ENCODE measurements around the gene MIGA2.
"Not testable (repeated sequence)": the region's sequence is repeated elsewhere in the genome, so short reads cannot be mapped to it uniquely, and the experiment has no call there.

MIGA2 gene

DNA sequence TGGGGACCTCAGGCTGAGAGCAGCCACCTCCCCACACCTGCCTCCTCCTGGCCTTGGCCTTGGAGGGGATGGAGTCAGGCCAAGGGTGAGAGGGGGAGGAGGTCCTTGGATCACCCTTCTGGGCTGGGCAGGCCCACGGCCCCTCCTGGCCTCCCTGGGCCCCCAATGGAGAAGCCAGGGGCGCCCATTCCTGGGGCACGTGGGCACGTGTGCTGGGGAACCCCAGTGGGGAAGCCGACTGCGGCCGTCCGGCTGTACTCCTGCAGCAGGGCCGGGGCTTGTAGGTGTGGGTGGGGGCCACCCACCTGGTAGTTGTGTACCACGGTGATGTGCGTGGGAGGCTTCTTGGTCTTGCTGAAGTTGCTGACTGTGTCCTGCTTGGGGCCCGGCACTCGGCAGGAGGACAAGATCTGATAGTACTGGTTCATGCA lies 65.7 kb downstream of the MIGA2 start:
- DNase-seq (ENCODE audit: low spot score) = no peak

DNA sequence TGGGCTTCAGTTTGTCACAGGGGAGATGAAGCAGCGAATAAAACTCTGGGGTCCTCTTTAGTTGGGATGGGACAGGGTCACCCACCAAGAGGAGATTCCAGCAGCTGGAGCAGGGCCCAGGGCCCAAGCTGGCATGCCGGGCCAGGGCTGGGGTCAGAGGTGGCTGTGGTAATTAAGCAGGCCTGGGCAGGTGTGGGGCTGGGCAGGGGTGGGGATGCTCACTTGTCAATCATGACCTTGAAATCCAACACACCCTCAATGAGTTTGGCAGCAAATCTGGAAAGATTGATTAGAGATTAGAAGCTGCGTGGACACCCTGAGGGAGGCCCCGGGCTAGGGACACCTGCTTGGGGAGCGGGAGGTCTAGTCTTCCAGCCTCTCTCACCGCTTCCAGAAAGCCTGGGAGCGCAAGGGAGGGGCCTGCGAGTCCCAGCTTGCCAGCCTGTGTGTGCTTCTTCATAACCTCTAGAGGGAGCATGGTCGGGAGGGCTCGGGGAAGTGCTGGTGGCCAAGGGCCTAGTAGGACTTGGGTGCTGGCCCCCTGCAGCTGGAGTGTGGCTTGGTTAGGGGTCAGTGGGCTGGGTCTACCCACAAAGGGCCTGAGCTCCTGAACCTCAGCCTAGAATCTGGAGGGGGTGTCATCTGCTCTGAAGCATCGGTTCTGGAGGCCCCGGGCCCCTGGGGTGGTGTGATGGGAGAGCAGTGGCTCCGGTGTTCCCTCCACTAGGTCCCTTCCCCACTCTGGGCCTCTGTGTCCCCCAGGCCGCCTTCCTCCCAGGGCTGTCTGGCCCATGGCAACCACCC lies 66.6 kb downstream of the MIGA2 start:
- DNase-seq (ENCODE audit: low spot score) = peak; percentile 69

DNA sequence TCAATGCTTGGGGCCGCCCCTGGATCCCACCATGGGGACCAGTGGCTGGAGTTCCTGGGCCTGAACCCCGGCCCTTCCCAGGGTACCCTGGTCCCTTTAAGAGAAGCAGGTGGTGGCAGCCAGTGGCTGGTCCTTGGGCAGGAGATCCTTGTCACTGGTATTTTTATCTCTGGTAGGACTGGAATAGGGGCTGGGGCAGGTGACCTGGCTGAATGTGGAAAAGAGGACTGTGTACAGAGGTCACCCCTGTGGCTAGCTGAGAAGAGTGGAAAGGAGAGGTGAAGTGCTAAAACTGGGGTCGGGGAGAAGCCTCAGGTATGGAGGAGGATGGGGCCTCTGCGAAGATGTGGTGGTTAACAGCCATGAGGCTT lies 67.2 kb downstream of the MIGA2 start:
- no peak for DNase-seq (ENCODE audit: low spot score)

DNA sequence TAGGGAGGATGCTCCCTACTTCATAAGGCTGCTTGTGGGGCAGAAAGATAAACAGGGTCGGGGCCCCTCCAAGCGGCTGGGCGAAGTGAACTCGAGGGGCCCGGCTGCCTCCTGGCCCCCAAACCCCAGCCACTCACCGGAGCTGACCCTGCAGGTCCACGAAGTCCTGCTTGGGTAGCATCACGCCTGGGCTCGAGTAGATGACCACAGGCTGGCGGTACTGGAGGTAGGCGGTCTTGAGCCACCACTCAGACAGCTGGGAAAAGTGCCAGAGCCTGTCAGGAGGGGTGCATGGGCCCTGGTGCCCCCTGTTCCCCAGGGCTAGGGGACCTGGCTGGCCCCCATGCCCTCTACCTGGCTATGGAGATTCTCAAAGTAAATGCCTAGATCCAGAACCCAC lies 67.6 kb downstream of the MIGA2 start:
- no peak for DNase-seq (ENCODE audit: low spot score)

DNA sequence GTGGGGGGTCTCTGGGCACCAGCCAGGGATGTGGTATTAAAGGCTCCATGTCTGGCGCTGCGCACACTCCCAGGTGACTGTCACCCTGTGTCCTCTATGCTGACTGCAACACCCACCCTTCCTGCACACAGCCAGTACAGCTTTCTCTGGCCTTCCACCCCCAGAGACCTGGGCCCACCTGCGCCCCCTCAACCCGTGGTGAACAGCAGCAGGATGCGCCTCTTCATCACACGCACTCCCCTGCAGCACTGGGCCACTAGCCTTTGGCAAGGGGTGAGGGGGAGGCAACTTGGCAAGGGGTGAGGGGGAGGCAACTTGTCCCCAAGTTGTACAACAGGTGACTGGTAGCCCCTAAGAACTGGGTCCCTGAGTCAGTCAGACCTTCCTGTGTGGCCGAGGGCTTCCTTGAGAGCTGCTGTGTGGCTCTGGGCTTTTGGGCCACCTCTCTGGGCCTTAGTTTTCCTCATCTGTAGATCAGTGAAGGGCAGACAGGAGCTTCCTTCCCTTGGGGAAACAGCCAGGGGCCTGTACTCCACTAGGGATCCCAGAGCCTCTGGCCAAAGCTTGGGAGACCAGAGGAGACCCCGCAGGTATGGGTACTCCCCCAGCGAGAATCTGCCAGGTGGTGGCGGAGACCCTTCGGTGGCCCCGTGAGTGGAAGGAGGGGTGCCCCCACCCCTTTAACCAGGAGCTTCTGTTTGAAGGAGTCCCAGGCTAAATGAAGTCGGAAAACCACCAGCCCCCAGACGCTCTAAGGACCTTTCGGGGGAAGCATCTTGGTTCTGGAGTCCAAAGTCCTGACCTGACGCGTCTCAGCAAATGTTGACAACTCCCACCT lies 69.7 kb downstream of the MIGA2 start:
- DNase-seq (ENCODE audit: low spot score) = no peak

DNA sequence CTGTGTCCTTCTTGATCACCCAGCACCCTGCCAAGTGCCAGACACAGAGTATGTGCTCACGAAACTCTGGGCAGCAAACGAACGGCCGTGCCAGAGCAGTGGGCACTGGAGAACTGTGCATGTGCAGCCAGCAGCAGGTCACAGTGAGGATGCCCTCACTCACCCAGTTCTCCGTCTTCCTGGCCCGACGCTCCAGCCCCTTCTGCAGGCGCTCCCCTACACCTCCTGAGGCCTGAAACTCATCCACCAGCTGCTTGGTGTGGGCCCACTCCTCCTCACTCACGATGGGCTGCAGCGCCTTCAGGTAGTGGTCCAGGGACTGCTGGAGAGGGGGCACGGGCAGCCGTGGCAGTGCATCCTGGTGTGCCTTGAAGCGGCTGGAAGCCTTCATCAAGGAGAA lies 71.2 kb downstream of the MIGA2 start:
- no peak for DNase-seq (ENCODE audit: low spot score)

DNA sequence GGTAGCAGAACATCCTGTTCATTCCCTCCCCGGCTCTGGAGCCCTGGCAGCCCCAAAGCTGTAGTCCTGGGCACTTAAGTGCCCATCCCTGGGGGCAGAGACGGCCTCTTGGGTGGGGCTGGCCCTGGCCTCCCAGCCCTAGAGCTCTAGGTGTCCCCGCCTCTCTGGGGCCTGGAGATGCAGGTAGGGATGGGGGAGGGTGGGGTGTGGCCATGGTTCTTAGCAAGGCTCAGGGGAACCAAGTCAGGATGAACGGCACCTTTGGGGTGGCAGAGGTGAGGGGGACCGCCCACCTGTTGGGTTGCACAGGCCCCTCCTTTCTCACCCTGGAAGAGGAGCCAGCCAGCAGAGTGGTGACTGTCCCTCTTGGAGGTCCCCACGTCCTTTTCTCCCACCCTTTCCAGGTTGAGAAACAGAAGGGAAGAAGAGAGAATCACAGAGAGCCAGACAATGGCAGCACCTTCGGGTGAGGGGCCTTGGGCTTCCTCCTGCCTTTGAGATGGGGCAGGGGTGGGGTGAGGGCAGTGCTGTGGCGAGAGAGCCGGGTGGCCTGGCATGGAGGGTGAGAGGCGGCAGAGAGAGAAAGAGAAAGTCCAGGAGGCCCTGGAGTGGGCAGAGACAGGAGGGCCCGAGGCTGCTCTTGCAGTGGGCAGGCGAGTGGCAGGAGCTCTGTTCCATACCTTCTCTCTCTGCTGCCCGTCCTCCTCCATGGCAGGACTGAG lies 71.8 kb downstream of the MIGA2 start:
- no peak for DNase-seq (ENCODE audit: low spot score)

DNA sequence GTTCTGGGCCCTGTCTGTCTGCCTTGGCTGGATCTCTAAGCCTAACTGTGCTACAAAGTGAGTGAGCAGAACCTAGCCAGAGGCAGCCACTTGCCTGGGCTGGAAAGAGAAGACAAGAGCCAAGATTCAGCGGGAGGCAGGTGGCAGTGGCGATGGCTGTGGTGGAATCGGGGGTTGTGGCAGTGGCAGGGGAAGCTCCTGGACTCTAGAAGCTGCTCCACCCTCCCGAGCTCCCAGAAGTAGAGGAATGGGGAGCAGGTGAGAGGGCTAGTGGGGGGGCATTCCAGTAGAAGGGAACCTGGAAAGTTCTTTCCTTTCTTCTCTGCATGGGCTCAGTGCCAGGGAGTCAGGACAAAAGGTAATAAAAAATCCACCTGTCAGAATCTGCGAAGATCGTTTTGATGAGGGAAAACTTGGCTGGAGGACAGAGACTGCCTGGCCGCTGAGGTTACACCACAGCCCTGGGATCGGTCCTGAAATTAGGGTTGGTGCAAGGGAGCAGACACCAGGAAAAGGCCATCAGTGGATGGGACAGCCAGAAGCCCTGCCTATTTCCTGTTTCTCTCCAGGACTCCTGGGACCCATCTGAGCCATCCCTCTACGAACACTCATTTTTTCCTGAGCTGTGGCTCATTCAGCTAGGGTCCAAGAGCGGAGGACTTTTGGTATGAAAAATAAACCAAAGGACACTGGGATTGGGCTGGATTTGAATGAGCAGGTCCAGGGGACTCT lies 72.5 kb downstream of the MIGA2 start:
- DNase-seq (ENCODE audit: low spot score) = no peak

DNA sequence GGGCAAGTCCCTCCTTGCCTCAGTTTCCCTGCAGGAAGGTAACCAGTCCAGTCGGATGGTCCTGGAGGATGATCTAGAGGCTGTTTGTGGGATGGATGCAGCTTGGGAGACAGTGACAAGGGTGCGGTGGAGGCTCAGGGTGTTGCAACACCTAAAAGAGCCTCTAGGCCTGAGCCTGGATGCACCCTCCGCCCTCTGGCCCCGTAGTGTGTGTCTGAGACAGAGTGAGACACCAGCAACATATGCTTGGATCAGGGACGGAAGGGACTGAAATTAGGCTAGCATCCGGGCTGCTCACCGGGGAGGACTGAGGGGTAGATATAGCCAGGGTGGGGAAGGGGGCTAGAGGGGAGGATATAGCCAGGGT lies 73.1 kb downstream of the MIGA2 start:
- DNase-seq (ENCODE audit: low spot score) = peak; percentile 76

DNA sequence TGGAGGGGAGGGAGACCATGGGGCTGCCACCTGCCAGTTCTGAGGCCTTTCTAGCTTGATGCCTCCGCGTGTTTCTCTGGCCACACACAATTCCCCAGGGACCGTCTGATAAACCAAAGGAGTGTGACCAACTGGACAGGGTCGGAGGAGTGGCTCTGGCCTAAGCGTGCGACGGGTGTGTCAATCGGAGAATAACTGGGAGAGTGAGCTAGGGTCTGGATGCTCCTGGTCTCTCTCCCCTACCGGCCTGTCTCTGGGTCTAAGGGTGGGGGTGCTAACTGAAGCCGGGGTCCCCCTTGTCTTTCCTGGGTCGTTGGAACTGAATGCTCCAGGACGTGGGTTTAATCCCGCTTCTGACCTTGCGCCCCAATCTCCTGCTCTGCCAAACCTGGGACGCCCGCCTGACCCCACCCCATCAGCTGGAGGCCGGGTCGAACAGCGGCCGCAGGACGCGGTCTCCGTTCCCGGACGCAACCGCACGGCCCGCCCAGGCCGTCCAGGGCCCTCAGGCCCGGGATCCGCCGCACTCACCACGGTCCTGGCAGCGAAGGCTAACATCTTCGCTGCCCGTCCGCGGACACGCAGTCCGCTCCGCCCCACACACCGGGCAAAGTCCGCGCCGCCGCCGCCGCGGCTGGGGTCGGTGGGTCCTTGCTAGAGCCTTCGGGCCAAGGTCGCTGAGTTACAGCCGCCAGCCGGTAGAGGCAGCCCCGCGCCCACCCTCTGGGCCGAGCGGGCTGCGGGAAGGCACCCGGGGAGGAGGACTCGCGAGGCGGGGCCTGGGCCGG lies 73.7 kb downstream of the MIGA2 start:
- DNase-seq (ENCODE audit: low spot score) = peak; percentile 66

DNA sequence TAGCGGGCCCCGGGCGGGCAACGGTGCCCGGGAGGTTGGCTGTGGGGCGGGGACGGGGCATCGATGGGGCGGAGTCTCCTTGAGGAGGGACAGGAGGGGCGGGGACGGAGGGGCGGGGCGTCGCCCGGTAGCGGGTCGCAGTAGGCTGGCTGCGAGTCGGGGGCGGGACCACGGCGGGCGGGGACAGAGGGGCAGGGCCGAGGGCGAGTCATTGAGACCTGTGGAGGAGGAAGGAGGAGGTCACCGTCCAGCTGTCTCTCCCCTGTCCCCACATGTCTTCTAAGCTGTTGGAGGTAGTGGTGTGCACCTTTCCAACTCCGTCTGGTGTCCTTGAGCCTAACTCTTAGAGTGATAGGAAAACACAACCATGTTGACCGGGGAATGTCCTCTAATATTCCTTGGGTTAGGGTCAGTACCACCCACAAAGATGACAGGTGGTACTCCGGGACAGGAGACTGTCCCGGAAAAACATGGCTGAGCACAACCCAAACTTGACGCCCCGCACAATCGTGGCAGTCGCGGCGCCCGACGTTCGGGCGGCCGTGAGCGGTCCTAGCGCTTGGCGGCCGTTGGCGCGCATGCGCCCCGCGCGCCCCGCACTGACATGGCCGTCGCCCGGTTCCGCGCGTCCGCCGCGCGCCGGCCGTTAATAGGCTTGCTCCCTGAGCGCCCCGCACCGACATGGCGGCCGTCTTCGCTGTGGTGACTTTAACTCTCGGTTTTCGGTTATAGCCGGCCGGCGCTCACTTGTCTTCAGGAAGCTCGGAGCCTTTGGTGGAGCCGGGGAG lies 74.5 kb downstream of the MIGA2 start, which contains the start of the genes CRAT and PTPA:
CRAT (minus strand) TSS at position 54 of the 788 bp plus-strand sequence. CDS start 284 bp downstream, outside the sequence.
PTPA (plus strand) TSS at position 676 of the 788 bp plus-strand sequence. CDS start 186 bp downstream, outside the sequence.
- DNase-seq (ENCODE audit: low spot score) = peak; percentile 100

DNA sequence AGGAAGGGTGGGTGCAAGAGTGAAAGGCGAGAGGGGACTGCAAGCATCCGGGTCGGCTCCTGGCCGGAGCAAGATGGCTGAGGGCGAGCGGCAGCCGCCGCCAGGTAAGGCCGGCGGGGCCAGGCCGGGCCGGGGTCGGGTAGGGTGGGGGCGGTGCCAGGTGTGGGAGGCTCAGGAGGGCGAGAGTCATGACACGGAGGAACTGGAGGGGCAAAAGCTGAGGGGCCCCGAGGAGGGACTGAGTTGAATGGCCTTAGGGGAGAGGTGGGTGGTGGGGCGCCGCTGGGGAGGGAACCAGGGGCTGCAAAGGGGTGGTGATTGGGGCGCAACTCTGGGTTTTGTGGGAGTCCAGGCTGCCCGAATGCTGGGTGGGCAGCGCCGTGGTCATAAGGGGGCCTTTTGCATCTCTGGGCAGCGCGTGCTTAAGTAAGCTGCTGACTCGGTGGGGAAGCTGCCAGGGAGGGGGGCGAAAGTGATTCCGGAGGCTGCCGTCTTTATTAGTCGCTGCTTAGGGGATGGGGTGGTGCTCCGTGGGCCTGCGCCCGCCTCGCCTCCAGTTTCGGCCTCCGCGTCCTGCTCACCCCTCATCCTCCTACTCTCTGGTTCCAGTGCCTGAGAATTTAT lies 75.2 kb downstream of the MIGA2 start:
- peak; percentile 69 for DNase-seq (ENCODE audit: low spot score)

DNA sequence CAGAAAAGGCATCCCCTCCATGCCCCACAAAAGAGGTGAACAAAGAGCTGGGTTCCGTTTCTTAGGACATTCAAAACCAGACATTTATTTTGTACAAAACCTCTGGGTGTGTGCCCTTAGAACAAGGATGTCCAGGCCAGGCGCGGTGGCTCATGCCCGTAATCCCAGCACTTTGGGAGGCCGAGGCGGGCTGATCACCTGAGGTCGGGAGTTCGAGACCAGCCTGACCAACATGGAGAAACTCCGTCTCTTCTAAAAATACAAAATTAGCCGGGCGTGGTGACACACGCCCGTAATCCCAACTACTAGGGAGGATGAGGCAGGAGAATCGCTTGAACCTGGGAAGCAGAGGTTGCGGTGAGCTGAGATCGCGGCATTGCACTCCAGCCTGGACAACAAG lies 76.1 kb downstream of the MIGA2 start:
- not testable (repeated sequence) for DNase-seq (ENCODE audit: low spot score)

DNA sequence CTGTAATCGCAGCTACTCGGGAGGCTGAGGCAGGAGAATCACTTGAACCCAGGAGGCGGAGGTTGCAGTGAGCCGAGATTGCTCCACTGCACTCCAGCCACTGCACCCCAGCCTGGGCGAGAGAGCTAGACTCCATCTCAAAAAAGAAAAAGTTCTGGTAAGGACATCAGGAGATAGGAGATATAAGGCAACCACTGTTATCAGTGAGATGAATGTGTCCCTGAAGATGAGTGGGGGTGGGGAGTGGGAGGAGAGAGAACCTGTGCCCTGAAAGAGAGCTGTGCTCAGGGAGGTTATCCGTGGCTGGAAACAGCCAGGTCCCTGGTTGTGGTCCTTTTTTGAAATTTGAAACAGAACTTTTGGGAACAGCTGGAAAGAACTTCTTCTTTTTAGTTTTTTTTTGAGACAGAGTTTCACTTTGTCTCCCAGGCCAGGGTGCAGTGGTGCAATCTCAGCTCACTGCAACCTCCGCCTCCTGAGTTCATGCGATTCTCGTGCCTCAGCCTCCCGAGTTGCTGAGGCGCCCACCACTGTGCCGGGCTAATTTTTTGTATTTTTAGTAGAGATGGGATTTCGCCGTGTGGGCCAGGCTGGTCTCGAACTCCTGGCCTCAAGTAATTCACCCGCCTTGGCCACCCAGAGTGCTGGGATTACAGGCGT lies 77.3 kb downstream of the MIGA2 start:
- DNase-seq (ENCODE audit: low spot score) = no peak

DNA sequence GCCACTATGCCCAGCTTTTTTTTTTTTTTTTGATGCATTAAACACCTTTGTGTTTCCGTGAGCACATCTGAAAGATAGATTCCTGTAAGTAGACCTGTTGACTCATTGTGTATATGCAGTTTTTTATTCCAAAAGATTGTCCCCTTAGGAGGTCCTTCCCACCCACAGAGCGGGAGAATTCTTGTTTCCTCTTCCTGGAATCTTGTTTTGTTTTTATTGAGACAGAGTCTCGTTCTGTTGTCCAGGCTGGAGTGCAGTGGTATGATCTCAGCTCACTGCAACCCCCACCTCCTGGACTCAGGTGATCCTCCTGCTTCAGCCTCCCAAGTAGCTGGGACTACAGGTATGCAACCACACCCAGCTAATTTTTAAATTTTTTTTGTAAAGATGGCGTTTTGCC lies 82.4 kb downstream of the MIGA2 start:
- no peak for DNase-seq (ENCODE audit: low spot score)

DNA sequence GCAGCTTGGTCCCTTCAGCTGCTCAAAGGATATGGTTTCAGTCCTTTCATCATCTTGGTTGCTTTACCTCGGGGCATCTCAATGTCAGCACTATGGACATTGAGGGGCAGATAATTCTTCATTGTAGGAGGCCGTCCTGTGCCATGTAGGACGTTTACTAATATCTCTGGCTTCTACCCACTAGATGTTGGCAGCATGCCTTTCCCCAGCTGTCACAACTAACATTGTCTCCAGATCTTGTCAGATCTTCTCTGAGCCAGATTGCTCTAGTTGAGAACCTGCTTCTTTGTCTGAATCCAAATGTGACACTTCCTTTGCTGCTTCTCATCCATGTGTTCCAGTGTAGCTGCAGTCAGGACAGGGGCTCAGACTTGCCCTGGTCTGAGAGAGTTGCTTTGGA lies 85.1 kb downstream of the MIGA2 start:
- DNase-seq (ENCODE audit: low spot score) = no peak
